CD14-positive monocyte (primary cell): ENCODE measurements around the gene HSPB3. TPM values are rescaled to one million over a fixed set of nuclear protein-coding genes. Genes with fewer than 3 reads are reported as not detected.

Experiments
- DNase-seq, 3 donors: peaks; one replicate each; pipeline ENCODE4 v3.0.0-alpha.2; 2011 to 2022
- H2AFZ ChIP-seq: 2 replicates; pipeline ENCODE4 v1.6.0; 2012; ENCODE audit warnings: mild to moderate bottlenecking, low read depth, low read length, inconsistent platforms; ENCODE audit not compliant: insufficient read depth, poor library complexity, severe bottlenecking
- H3K27ac ChIP-seq, 2 donors: 1 replicate in 1 of 2; 2 replicates in 1 of 2; pipeline ENCODE4 v1.5.1; 2012 to 2013; ENCODE audit warnings: low read length in 2 of 2, control low read depth in 1 of 2, inconsistent platforms in 1 of 2, low read depth in 1 of 2, mild to moderate bottlenecking in 1 of 2
- H3K27me3 ChIP-seq, 2 donors: one replicate each; pipeline versions ENCODE4 v1.6.0 to v1.6.1; 2011 to 2013; ENCODE audit warnings: low read length in 2 of 2; ENCODE audit not compliant: control insufficient read depth in 2 of 2, insufficient read depth in 2 of 2
- H3K36me3 ChIP-seq, 2 donors: replicated peaks in 1 of 2; 1 replicate in 1 of 2; 2 replicates in 1 of 2; pipeline versions ENCODE4 v1.5.1 to v1.6.1; 2012 to 2013; ENCODE audit warnings: low read length in 2 of 2, control low read depth in 1 of 2, inconsistent platforms in 1 of 2, mild to moderate bottlenecking in 1 of 2; ENCODE audit not compliant: insufficient read depth in 2 of 2, control insufficient read depth in 1 of 2
- H3K4me1 ChIP-seq, 2 donors: 1 replicate in 1 of 2; 2 replicates in 1 of 2; pipeline versions ENCODE4 v1.5.1 to v1.6.1; 2012 to 2013; ENCODE audit warnings: low read length in 2 of 2, control low read depth in 1 of 2, inconsistent platforms in 1 of 2, mild to moderate bottlenecking in 1 of 2, moderate library complexity in 1 of 2; ENCODE audit not compliant: insufficient read depth in 2 of 2, control insufficient read depth in 1 of 2
- H3K4me2 ChIP-seq: replicated peaks from 2 replicates; pipeline ENCODE3; 2012; ENCODE audit warnings: low read length, moderate library complexity, mild to moderate bottlenecking; ENCODE audit not compliant: poor library complexity, severe bottlenecking; ENCODE audit errors: extremely low read depth
- H3K4me3 ChIP-seq, 3 experiments: fragments of 200-600 bp in 1 of 3; sonication (generic) in 1 of 3; replicated peaks in 1 of 3; 1 replicate in 2 of 3; 2 replicates in 1 of 3; pipeline ENCODE4 v1.5.1; 2011 to 2013; ENCODE audit warnings: low read length in 3 of 3, mild to moderate bottlenecking in 3 of 3, control low read depth in 2 of 3, low read depth in 2 of 3, inconsistent platforms in 1 of 3, moderate library complexity in 1 of 3
- H3K79me2 ChIP-seq: 2 replicates; pipeline ENCODE4 v1.6.0; 2012; ENCODE audit warnings: mild to moderate bottlenecking, control low read depth, inconsistent platforms, low read length, moderate library complexity; ENCODE audit not compliant: insufficient read depth
- H3K9ac ChIP-seq: 2 replicates; pipeline ENCODE4 v1.6.0; 2017; ENCODE audit warnings: low read length, mild to moderate bottlenecking; ENCODE audit not compliant: insufficient read depth, poor library complexity, severe bottlenecking
- H3K9me3 ChIP-seq, 2 donors: replicated peaks in 1 of 2; 1 replicate in 1 of 2; 2 replicates in 1 of 2; pipeline versions ENCODE4 v1.5.1 to v1.6.1; 2012 to 2013; ENCODE audit warnings: low read length in 2 of 2, control low read depth in 1 of 2; ENCODE audit not compliant: control insufficient read depth in 1 of 2, insufficient read depth in 1 of 2
- H4K20me1 ChIP-seq: 2 replicates; pipeline ENCODE4 v1.6.0; 2012; ENCODE audit warnings: mild to moderate bottlenecking, low read length, control low read depth, moderate library complexity; ENCODE audit not compliant: insufficient read depth
- H3K27ac Mint-ChIP-seq, 7 donors: one replicate each; pipeline ENCODE4 v1.8.0; 2020; ENCODE audit warnings: mild to moderate bottlenecking in 7 of 7, mixed read lengths in 7 of 7, moderate library complexity in 6 of 7, inconsistent platforms in 2 of 7
- H3K27me3 Mint-ChIP-seq, 3 donors: one replicate each; pipeline ENCODE4 v1.8.0; 2021 to 2022; ENCODE audit warnings: low read depth in 3 of 3, mild to moderate bottlenecking in 3 of 3, mixed read lengths in 3 of 3, moderate library complexity in 3 of 3, inconsistent platforms in 1 of 3
- H3K36me3 Mint-ChIP-seq, 2 donors: one replicate each; pipeline ENCODE4 v1.8.0; 2020; ENCODE audit warnings: mixed read lengths in 2 of 2, inconsistent platforms in 1 of 2, mild to moderate bottlenecking in 1 of 2
- H3K4me1 Mint-ChIP-seq: one replicate; pipeline ENCODE4 v1.8.0; 2020; ENCODE audit warnings: mild to moderate bottlenecking, mixed read lengths
- H3K4me3 Mint-ChIP-seq, 2 donors: one replicate each; pipeline ENCODE4 v1.8.0; 2020; ENCODE audit warnings: mild to moderate bottlenecking in 2 of 2, mixed read lengths in 2 of 2, moderate library complexity in 1 of 2
- H3K9me3 Mint-ChIP-seq, 7 donors: one replicate each; pipeline ENCODE4 v1.8.0; 2020 to 2022; ENCODE audit warnings: mixed read lengths in 7 of 7, mild to moderate bottlenecking in 6 of 7, moderate library complexity in 6 of 7, inconsistent platforms in 2 of 7
- CTCF ChIP-seq: fragments of 200-600 bp; IDR thresholded peaks from one replicate; pipeline ENCODE4 v1.8.0; 2022; ENCODE audit warnings: antibody characterized with exemption, mild to moderate bottlenecking
- WGBS: methylation state at CpG from one replicate; pipeline ENCODE4 v1.1.5; 2013; ENCODE audit warnings: missing lambda C conversion rate; ENCODE audit not compliant: insufficient coverage; 5-methylcytosine and 5-hydroxymethylcytosine counted together
- intact Hi-C, 2 donors: fragments of 100-400 bp; cut with micrococcal nuclease; formaldehyde crosslinking; loops; one replicate each; pipeline versions ENCODE4 v1.15.0 to v1.15.1; 2023
- polyA plus RNA-seq, 3 donors: library from polyadenylated mRNA; depleted of rRNA in 1 of 3; unstranded in 2 of 3; stranded (reverse) in 1 of 3; fragments of 300-500 nt in 2 of 3; fragments of >200 nt in 1 of 3; fragmentation: Illumina TruSeq in 2 of 3; gene quantifications; 1 replicate in 2 of 3; 2 replicates in 1 of 3; pipeline ENCODE4 v1.2.3, GENCODE V29; 2012 to 2021

HSPB3 gene
- polyA plus RNA-seq, 3 donors: not detected

- Histone ChIP-seq H3K4me2 (no peak overlapping the region), H3K9me3 (no peaks in the 10 kb centered on the region), H3K4me3 (no peak overlapping the region), H3K9ac (no peak overlapping the region), H3K4me1 (peaks cover 0 to 8% of the 10 kb centered on the region in 2 donors), H3K36me3 (no peaks in the 10 kb centered on the region), H3K27ac (no peak overlapping the region), H4K20me1 (no peaks in the 10 kb centered on the region), H2AFZ (no peak overlapping the region), H3K79me2 (no peaks in the 10 kb centered on the region), H3K27me3 (no peaks in the 10 kb centered on the region)
- Mint-ChIP-seq H3K36me3 (no peaks in the 10 kb centered on the region), H3K27ac (no peak overlapping the region), H3K4me3 (no peak overlapping the region), H3K9me3 (peaks cover 0 to 10% (median 3%) of the 10 kb centered on the region in 7 donors), H3K4me1 (peaks cover 14% of the 10 kb centered on the region), H3K27me3 (peaks cover 0 to 4% (median 0%) of the 10 kb centered on the region in 3 donors)
- no peak for DNase-seq
- TF ChIP-seq CTCF: no peak
- WGBS: no CpG with 5 or more reads among the region's 1 CpG
- intact Hi-C loops: no loop called here
These were observed 22.5 kb downstream of the HSPB3 start for GRCh38 chr5:54477941-54478478.

GRCh38 chr5:54480296-54480695, 24.8 kb downstream of the HSPB3 start:
- H3K9ac ChIP-seq: no peak overlapping the region
- H3K4me3 ChIP-seq: no peak overlapping the region
- H3K36me3 ChIP-seq: no peaks in the 10 kb centered on the region
- H3K4me1 ChIP-seq: peaks cover 0 to 8% of the 10 kb centered on the region in 2 donors
- H3K27me3 Mint-ChIP-seq: peaks cover 0 to 4% (median 2%) of the 10 kb centered on the region in 3 donors
- TF ChIP-seq CTCF: no peak
- DNase-seq: no peak
- no peaks in the 10 kb centered on the region for H3K79me2 ChIP-seq
- peak overlapping the region in 3 of 7 donors; percentile 13 to 66 (median 38) for H3K27ac Mint-ChIP-seq
- H3K4me1 Mint-ChIP-seq: peaks cover 14% of the 10 kb centered on the region
- H3K9me3 Mint-ChIP-seq: peaks cover 0 to 9% (median 3%) of the 10 kb centered on the region in 7 donors
- H4K20me1 ChIP-seq: no peaks in the 10 kb centered on the region
- H3K9me3 ChIP-seq: no peaks in the 10 kb centered on the region
- no peak overlapping the region for H3K27ac ChIP-seq
- H2AFZ ChIP-seq: no peak overlapping the region
- no peak overlapping the region for H3K4me3 Mint-ChIP-seq
- H3K27me3 ChIP-seq: no peaks in the 10 kb centered on the region
- no peak overlapping the region for H3K4me2 ChIP-seq
- intact Hi-C loops: loop anchor here in 1 of 2 donors (10.0 kb wide), 1 partner anchor 235 kb away; no protein-coding TSS in a partner anchor
- no peaks in the 10 kb centered on the region for H3K36me3 Mint-ChIP-seq
